Measurements from ENCODE around the gene ACKR2.

The ACKR2 gene, protein sequence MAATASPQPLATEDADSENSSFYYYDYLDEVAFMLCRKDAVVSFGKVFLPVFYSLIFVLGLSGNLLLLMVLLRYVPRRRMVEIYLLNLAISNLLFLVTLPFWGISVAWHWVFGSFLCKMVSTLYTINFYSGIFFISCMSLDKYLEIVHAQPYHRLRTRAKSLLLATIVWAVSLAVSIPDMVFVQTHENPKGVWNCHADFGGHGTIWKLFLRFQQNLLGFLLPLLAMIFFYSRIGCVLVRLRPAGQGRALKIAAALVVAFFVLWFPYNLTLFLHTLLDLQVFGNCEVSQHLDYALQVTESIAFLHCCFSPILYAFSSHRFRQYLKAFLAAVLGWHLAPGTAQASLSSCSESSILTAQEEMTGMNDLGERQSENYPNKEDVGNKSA

DNA sequence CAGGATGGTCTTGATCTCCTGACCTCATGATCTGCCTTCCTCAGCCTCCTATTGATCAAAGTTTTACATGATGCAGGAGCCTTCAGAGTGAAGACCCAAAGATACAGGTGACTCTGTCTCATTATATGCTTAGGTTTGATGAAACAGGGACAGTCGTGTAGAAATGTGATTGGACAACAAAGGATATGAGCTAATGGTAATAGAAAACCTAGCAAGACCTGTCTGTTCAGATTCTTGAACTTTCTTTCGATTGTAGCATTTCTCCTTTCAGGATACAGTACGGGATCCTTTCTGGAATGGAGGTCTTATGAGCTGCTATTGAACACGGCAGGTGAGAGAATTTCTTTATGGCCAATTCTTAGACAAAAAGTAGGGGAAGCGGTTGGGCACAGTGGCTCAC is at the start of gene ACKR2:
Gene ACKR2, plus strand, starts transcription at position 244 of the 400 bp plus-strand sequence. CDS start 55,058 bp downstream, outside the sequence.
- DNase-seq, result no peak

DNA sequence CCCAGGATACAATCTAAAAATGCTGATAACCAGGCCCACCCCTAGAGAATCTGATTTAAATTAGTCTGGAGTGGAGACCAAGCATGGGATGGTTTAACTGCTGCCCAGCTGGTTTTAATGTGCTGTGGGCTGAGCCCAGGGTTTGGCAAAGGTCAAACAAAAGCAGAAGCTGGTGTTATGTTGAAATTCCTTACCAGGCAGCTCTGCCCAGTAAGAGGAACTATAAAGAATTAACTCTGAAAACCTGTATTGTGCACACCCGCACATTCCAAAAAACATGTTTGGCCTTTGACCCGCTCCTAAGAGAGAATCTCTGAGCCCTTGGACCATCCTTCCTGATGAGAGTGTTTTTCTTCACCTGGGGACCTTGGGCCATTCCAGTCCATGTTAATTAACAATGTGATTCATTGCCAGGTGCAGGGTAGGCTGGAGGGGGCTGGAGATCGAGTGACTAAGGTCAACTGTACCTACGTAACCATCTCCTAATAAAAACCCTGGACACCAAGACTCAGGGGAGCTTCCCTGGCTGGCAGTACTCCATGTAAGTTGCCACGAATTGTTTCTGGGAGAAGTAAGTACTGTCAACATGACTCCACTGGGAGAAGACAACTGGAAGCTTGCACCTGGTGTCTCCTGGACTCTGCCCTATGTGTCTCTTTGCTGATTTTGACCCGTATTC is 47.1 kb upstream of the ACKR2 start:
- DNase-seq, result no peak

DNA sequence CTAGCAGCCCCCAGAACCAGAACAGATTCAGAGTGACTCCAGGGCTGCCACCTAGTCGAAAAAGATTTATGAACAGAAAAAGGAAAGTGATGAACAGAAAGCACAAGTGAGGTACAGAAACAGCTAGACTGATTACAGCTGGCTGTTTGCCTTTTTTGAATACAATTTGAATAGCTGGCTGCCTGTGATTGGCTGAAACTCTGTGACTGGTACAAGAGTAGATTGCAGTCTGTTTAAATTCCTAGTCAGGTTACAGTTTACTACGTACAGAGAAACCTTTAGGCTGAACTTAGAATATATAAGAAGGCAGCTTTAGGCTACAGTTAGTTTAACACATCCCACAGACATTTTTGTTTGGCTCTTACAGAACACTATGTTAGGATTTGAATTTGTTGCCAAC is 46.2 kb upstream of the ACKR2 start:
- DNase-seq, result no peak

DNA sequence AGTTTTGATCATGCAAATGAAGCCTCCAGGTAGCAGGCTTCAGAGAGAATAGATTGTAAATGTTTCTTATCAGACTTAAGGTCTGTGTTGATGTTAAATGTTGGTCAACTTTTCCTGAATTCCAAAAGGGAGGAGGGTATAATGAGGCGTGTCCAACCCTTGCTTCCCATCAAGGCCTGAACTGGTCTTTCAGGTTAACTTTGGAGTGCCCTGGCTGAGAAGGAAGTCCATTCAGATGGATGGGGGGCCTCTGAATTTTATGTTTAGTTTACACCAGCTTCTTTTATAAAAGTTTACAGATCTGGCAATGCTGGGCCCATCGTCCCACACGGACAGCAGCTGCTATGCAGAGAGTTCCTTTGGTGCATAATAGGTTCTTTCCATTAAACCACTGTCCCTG is 45.1 kb upstream of the ACKR2 start:
- DNase-seq, result no peak

DNA sequence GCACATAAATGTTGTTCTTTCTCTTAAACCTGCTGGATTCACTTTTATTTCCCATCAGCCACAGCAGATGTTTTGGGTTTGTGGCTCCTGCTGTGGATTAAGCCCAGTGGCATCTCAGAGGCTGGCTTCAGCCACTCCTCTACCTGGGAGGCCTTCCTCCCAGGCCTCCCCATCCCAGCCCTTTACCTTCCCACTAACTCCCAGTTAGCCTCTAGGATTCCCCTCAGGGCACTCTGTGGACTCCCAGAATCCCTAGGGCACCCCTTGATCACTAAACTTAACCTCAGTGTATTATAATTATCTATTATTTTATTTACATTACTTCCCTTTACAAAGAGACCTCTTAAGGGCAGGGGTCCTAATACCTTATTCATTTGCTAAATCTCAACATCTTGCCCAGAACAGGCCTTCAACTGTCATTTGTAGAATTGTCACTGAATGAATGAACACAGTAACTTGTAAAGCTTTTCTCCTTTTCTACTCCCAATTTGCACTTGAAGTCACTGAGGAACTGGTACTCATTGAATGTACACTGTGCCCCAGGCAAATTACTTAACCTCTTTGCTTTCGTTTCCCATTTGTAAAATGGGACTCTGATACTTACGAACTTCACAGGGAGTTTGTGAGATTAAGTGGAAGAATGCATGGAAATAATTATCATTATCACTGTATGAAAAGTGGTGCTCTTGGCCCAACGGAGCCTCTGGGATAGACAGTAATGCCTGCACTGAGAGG is 44.5 kb upstream of the ACKR2 start:
- no peak for DNase-seq

DNA sequence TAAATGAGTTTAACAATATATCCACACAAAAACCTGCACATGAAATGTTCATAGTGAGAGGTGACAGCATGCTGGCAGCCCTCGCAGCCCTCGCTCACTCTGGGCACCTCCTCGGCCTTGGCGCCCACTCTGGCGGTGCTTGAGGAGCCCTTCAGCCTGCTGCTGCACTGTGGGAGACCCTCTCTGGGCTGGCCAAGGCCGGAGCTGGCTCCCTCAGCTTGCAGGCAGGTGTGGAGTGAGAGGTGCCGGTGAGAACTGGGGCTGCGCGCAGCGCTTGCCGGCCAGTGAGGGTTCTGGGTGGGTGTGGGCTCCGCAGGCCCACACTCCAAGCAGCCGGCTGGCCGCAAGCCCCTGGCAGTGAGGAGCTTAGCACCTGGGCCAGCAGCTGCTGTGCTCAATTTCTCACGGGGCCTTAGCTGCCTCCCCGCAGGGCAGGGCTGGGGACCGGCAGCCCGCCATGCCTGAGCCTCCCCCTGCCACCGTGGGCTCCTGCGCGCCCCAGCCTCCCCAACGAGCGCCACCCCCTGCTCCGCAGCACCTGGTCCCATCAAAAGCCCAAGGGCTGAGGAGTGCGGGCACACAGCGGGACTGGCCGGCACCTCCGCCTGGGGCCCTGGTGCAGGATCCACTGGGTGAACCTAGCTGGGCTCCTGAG is 39.6 kb upstream of the ACKR2 start:
- no peak for DNase-seq

DNA sequence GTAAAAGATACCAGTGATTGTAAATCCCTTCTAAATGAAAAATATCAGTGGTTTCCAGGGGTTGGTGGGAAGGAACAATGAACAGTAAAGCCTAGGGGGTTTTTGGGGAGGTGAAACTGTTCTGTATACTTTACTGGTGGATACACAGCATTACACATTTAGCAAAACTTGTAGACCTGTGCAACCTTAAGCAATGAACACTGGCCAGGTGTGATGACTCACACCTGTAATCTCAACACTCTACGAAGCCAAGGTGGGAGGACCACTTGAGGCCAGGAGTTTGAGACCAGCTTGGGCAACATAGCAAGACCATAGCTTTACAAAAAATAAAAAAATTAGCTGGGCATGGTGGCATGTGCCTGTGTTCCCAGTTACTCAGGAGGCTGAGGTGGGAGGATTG is 38.0 kb upstream of the ACKR2 start:
- no peak for DNase-seq

DNA sequence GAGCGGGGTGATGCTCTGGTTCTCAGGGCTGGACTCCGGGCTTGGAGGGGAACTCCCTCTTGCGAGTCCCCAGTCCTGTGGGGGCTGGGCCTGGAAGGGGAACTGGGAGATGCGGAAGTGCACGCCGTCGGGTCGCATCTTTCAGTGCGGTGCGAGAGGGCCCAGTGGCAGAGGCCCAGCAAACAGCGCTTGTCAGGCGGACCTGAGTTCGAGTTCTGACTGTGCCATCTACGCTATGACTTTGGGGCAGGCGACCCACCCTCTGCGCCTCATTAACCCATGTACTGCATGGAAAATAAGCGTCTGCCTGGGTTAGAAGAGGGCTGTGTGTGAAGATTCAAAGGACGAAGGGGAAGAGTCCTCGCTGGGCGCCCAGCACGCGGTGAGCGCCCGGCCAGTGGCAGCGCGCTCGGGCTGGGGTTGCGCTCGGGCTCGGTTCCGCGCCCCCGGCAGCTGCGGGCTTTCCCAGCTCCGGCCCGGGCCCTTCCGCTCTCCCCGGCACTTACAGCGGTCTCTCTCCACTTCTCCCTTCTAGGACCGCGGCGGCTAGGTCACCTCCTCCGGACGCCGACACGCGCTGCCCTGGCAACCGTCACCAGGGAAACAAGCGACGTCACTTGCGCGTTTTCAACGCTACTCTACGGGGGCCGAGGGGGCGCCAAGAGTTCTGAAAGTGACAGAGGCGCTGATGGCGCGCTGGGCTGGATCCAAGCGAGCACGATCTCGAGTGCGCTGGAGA is 36.4 kb upstream of the ACKR2 start, which contains the start of gene CCDC13:
Gene CCDC13, minus strand, starts transcription at position 584 of the 739 bp plus-strand sequence. CDS start 14,908 bp downstream, outside the sequence.
- DNase-seq, result peak; percentile 78

DNA sequence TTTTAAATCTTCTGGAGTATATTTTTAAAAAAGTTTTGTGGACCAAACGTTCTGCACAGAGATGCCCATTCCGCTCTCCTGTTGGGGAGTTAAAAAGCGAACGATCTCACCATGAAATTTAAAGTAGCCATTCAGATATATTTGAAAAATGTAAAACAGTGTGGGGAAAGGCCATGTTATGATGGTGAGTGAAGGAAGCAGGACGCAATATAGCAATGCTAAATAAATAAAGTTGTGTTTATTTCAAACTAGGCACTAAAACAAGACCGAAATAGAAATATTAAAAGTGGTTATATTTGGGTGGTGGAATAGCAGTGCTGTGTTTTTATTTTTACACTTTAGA is 35.9 kb upstream of the ACKR2 start:
- DNase-seq, result no peak

DNA sequence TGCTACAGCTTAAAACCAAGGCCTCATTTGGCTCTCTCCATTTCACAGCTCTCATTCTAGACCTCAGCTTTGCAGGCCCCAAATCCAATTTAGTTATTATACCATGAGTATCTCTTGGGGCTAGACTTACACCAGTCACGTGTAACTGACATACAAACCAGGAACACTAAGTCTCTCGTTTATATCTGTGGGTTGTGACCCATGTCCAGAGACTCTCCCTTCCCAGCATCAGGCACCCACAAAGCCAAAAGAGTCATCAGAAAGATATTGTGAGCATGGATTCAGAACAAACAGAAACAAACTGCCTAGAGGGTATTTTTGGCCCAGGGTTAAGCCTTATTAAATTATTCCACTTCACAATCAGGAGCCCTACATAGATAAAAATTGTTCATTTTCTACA is 30.6 kb upstream of the ACKR2 start:
- no peak for DNase-seq

DNA sequence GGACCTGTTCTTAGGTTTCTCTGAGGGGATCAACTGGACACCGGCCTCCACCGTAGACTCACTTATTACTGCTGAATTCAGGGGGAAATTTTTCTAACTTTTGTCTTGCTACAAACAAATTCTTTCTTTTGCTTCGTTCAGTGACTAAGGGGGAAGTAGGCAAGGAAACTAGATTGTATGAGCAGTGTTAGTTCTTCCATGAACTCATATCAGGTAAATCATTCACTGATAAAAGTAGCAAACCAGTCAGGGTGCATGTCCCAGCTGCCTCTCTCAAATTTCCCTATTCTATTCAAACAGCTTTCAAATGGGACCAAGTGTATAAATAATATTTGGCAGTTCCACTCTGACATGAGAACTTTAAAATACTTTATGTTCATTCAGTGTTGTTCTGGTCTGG is 28.8 kb upstream of the ACKR2 start:
- no peak for DNase-seq

DNA sequence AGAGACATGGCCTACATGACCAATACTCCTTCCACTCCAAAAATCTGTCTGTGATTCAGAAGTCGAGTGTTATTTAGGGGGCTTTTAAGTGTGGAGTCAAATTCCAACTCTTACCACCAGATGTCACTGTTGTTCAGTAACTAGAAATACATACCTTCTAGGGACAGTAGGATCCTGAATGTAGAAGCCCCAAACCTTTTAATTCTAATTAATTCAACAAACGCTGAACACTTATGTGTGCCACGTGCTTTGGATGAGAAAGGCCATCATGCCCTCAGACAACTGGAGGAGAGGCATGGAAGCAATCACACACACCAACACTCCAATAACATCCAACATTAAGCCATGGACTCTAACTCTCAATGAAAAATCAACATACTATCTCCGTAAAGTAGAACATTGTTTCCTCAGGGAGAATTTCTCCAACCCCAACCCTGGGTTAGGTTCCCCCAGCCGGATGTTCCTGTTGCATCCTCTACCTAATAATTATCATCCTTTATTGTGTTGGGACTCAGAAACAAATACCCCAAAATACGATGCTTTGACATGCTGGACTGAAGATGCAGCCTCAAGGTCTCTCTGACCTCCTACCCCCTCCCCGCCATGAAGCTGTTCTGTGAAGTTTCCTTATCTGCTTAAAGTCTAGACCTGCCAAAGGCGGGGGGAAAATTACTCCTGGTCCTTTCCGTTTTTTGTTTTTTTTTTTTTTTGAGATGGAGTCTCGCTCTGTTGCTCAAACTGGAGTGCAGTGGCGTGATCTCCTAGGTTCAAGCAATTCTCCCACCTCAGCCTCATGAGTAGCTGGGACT is 28.1 kb upstream of the ACKR2 start:
- peak; percentile 70 for DNase-seq

DNA sequence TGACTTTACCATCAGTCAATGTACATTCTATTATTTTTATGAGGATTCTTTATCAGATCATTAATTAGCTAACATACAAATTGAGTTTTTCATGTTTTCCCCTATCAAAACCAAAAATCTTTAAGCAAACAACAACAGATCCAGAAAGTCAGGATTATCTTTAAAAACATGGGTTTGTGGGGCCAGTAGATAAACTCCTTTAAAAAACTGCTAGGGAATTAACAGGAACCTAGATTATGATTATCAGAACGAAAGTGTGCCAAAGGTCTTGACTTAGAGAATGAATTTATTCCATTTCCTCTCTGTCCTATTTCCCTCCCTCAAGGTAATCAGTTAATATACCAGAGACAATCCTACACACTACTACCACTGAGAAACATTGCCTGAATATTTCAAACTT is 23.0 kb upstream of the ACKR2 start:
- DNase-seq, result no peak

DNA sequence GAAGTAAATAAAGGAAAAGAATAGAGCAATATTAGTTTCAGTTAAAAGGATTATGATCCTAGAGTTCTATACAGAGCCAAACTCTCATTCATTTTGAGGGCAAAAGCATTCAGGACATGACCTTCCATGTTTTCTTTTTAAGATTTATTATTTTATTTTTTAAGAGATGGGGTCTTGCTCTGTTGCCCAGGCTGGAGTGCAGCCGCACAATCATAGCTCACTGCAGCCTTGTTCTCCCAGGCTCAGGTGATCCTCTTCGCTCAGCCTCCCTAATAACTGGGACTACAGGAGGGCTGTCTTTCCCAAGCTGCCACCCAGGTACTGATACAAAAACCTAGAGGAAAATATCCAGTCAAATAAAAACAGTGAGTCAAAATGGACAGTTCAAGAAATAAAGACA is 22.6 kb upstream of the ACKR2 start:
- DNase-seq, result no peak

DNA sequence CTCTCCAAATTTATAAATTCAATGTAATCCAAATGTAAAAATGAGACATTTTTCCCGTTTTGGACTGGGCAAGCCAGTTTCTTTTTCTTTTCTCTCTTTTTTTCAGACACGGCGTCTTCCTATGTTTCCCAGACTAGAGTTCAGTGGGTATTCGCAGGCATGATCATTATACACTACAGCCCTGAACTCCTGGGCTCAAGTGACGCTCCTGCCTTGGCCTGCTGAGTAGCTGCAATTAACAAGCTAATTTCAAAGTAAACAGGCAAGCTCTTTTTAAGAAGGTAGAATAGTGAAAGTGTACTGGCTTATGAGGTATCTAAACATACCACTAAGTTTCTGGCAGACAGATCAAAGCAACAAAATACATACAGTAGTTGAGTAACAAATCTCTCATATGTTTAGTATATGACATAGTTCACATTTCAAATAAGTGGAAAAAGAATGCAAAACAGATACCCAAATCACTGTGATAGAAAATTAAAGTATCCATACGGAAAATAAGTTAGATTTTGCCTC is 18.5 kb upstream of the ACKR2 start:
- DNase-seq, result peak; percentile 31

DNA sequence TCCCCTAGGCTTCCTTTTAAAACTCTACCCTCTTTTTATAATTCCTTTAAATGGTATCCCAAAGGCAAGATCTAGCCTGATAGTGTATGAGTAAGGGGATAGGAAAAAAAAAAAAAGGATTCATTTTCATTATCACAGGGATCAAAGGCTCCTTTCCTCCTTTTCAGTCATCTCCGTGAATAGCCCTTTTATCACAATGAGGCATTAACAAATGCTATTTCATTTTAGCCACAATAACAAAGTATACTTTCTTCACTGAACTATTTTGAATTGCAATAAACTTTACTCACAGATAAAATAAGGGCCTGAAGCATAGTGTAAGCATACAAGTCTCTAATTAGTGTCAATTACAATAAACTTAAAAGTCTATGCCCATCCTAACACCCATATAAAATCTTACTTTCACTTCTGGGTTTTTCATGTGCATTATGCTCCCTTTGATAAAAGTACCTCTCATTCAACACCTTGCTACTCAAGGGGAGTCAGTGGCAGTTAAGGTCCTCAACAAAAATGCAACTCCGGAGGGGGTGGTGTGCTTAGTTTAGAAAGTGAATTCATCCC is 13.5 kb upstream of the ACKR2 start:
- no peak for DNase-seq

DNA sequence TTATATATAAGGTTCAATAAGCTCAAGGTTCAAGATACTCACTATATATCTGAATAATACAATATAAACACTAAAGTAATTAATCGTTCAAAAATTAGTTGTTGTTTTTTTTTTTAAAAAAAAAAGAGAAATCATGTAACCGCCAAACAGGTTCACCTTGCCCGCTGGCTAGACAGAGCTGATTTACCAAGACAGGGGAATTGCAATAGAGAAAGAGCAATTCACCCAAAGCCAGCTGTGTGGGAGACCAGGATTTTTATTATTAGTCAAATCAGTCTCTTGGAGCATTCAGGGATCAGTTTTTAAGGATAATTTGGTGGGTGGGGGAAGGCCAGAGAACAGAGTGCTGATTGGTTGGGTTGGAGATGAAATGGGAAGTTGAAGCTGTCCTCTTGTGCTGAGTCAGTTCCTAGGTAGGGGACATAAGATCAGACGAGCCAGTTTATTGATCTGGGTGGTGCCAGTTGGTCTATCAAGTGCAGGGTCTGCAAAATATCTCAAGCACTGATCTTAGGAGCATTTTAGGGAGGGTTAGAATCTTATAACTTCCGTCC is 12.8 kb upstream of the ACKR2 start:
- DNase-seq, result no peak

DNA sequence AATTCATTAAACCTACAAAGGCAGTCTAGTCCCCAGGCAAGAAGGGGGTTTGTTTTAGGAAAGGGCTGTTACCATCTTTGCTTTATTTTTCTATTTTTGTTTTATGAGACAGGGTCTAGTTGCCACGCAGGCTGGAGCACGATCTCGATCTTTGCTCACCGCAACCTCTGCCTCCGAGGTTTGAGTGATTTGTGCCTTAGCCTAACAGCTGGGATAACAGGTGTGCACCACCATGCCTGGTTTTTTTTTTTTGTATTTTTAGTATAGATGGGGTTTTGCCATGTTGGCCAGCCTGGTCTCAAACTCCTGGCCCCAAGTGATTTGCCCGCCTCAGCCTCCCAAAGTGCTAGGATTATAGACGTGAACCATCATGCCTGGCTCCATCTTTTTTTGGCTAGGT is 9.9 kb upstream of the ACKR2 start:
- DNase-seq, result no peak

DNA sequence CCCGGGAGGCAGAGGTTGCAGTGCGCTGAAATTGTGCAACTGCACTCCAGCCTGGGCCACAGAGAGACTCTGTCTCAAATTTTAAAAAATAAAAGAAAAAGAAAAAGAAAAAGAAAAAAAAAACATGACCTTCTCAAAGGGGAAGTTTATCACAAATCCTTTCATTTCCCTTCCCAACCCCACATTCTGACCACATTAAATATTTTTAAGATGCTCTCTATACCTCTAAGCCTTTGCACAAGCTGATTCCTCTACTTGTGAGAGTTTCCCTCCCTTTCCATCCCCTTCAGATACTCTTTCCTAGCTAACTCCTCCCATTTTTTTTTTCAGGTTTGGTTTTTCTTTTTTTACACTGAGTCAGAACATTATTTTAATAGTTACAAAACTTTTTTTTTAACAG is 9.0 kb upstream of the ACKR2 start:
- no peak for DNase-seq

DNA sequence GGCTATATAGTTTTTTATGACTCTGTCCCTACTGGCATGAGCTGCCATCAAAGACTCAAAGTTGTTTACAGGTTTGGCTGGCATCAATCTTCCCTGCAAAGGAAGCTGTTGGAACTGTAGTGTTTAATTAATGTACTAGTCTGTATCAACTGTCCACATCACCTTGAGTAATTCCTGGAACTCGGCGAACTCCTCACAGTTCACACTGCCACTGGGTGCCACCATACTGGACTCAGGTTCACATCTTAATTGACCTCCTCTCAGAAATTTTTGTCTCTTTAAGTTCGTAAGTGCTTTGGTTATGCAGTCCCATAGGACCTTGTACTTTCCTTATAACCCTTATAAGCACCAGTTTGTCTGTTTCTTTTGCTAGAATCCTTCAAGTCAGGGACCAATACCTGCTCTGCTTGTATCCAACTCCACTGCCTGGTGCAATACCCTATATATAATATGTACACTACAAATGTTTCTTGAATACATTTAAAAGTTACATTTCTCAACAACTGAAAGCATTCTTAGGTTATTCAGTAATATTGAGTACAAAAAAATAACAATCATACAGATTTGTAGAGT is 8.1 kb upstream of the ACKR2 start:
- no peak for DNase-seq

Data from NCI-H2029 treated with DMSO at 0.1 percent for 48 hours (cell line).